ENCODE results near the gene NUP133.
"Not testable (repeated sequence)": the region's sequence is repeated elsewhere in the genome, so short reads cannot be mapped to it uniquely, and the experiment has no call there.

NUP133 gene

DNA sequence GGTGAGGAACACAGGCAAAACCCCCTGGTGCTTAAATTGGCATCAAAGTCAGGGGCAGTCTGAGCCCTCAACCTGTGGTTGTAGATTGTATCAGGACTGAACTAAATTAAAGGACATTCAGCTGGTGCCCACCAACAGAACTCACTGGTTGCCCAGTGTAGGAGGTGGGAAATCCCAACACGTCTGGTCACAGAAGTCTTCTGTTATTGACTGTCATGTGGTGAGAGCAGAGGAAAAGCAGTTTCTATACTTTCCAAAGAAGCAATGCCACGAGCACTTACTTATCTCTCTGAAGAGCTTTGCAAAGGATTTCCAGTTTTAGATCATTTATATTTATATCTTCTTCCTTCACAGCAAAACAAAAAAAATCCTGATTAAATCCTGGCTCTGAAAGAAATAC lies 59.3 kb downstream of the NUP133 start:
- no peak for DNase-seq (ENCODE audit: low read depth)

DNA sequence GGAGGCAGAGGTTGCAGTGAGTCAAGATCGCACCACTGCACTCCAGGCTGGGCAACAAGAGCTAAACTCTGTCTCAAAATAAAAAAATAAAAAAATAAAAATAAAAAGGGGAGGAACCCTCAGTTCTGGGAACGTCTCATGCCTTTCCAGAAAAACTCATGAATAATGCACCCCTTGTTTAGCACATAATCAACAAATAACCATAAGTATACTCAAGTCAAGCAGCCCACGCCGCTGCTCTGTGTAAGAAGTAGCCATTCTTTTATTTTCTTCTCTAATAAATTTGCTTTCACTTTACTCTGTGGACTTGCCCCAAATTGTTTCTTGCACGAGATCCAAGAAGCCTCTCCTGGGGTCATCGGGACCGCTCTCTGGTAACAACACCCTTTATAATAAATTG lies 59.8 kb downstream of the NUP133 start:
- DNase-seq (ENCODE audit: low read depth): no peak

DNA sequence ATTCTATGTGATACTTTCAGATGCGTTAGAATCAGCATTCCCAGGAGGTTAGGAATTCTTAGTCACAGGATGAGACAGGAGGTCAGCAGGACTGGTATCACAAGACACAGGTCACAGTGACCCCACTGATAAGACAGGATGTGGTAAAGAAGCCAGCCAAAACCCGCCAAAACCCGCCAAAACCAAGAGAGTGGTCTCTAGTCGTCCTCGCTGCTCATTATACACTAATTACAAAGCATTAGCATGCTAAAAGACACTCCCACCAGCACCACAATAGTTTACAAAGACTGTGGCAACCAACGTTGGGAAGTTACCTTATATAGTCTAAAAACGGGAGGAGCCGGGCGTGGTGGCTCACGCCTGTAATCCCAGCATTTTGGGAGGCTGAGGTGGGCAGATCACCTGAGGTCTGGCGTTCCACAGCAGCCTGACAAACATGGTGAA lies 60.3 kb downstream of the NUP133 start:
- no peak for DNase-seq (ENCODE audit: low read depth)

DNA sequence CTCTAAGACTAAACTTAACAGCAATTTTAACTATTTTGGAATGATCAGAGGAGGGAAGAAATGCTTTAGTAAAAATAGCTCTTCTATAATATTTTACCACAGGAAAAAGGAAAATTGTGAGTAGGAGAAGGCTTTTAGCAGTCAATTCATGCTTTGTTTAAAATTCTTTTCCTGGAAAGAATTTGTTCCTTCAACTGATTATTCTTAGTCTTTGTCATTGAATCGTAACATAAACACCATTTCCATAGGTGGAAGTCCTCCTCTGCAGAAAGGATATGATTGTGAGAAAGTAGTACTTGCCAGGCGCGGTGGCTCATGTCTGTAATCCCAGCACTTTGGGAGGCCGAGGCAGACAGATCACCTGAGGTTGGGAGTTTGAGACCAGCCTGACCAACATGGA lies 62.3 kb downstream of the NUP133 start:
- no peak for DNase-seq (ENCODE audit: low read depth)

DNA sequence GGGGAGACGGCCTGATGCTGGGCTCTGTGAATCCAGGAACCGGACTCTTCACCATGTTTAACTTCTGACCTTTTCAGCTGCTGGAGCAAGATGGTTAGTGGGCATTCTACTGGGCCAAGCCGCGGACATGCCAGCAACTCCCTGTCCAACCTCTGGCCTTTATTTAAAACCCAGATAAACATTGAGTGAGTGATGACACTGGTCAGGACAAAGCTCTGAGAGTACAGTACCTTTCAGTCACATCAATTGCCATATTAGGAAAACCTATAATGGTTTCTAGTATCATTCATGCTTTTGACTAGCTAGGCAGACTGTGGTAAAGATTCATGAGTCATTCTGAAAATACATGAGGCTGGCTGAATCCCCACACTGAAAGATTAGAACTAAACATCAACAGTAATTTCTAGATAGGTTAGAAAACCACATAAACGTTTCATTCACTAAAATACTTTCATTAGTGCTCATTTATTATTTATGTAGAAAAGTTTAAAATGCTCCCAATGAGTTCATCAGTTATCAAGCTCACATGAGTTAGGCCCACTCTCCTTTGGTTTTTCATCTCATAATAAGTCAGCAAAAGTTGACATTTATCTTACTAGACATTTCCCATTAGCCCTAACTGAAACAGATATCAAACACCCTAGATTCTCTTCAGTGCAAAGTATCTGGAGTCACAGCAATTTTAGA lies 67.1 kb downstream of the NUP133 start:
- DNase-seq (ENCODE audit: low read depth): peak; percentile 34

DNA sequence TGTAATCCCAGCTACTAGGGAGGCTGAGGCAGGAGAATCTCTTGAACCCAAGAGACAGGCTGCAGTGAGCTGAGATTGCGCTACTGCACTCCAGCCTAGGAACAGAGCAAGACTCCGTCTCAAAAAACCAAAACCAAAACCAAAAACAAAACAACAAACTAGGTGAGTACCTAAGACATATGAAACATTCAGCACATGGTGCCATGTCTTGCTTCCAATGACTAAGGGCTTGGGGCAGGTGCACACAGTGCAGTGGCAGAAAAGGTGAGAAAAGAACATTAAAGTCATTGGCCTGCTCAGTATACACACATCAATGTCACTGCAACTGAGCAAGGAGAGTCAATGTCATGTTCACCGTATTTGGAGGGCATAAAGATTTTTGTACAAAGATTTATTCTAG lies 70.1 kb downstream of the NUP133 start:
- DNase-seq (ENCODE audit: low read depth): no peak

DNA sequence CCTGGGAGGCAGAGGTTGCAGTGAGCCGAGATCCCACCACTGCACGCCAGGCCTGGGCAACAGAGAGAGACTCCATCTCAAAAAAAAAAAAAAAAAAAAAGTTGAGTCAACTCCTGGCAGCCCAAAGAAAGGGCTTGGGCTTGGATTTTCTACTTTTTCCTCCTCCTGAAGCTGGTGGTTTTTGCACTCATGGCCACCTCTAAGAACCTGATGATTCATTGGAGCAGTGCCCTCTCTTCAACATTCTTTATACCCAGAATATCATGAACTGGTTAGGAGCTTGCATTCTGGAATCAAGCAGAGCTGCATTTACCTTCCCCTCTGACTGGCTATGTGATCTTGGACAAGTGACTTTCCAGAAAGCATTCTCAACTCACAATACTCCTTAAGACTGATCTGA lies 70.7 kb downstream of the NUP133 start:
- no peak for DNase-seq (ENCODE audit: low read depth)

DNA sequence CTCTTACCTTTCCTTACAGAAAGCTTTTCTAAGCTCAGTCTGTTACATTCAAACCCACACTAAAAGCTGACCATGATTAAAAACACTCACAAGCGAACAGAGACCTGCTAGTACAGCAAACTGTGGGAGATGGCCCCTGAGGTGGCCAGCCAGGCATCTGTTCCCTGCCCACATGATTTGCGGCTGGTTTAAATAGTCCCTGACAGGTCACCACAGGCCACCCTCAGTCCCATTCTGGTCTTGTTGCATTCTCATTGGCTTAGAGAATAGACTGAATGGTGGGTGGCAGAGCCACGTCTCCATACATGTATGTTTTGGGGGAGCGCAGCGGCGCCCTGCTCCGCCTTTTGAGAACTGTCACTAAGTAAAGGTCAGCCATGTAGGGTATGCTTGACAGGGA lies 71.9 kb downstream of the NUP133 start:
- no peak for DNase-seq (ENCODE audit: low read depth)

DNA sequence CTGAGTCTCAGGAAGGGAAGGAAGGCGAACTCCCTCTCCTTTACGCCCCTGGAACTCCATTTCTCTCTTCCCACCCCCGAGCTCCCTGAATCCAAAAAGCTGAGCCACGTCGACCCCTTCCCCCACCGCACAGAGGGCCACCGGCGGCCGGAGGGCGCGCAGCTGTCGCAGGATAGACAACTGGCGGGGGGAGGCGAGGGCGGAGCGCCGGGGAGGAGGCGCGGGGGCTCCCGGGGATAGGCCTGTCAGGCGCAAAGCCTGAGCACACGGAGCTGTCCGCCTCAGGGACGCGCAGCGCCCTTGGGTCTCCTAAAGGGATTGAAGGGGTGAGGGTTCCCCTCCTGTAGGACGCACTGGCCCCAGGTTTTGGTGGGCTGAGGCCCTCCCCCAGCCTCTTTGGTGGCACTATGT lies 73.5 kb downstream of the NUP133 start:
- DNase-seq (ENCODE audit: low read depth): no peak

DNA sequence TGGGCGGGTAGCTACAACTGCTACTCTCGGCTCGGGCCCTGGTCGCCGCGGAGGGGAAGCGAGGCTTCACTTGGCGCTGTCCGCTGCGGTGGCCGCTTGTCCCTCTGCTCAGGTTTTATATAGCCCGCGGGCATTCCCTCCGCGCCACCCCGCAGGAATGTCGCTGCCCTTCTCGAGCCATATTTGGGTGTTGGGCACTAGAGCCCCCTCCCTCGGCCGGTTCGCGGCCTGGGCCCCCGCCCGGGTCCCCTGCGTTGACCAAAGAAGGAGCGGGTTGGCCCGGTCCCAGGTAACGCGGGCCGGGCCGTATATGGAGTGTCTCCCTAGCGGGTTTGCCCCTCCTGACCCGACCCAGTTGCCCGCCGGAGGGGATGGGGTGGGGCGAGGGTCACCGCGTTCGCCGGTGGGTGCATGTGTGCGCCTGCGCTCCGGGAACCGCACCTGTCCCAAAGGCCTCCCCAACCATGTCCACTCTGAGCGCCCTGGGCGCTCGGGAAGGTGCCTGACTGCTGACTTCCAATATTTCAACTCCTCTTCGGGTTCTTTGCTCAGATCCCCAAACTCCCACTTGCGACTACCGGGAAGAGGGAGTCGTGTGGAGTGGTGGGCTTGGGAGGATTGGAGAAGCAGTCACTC lies 74.0 kb downstream of the NUP133 start, which contains the start of gene ACTA1:
ACTA1 (minus strand) TSS at position 90 of the 636 bp plus-strand sequence. CDS start 979 bp downstream, outside the sequence.
- no peak for DNase-seq (ENCODE audit: low read depth)

DNA sequence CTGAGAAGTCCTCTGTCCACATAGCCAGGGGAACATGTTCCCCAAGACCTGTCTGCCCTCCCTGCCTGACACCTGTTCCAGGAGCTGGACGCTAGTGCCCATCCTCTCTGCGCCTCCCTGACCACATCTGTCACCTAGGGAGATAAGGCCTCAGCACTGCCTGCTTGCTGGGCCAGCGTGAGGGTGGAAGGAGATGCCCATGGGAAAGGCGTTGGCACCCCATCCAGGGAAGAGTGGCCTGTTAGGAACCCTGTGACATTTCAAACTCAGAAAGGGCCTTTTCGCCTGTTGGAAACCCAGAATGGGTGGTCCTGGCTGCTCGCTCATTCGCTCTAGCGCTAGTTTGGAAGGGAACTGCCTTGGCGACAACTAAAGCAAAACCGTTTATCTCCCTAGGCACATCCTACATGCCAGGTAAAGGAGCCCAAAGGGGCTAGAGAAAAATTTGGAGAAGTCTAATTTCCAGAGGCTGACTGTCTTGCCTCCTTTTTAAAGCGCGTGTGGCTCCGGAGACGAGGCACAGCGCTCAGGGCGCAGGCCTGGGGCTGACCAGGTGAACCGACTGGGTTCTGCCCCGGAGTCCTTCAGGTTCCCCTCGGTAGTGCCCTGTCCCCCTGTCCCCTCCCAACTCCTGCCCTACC lies 74.7 kb downstream of the NUP133 start:
- DNase-seq (ENCODE audit: low read depth): no peak

DNA sequence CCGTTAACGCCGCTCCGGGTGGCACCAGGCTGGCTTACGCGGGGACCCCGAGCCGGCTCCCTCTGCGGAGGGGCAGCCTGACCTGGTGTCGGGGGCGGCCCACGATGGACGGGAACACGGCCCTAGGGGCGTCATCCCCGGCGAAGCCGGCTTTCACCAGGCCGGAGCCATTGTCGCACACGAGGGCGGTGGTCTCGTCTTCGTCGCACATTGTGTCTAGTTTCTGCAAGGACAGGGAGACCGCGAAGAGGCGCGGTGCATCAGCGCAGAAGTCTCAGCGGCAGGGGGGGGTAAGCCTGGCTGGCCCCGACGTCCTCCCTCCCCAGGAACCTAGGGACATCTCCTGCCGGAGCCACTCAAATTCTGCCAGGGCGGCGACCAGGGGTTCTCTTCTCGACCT lies 75.2 kb downstream of the NUP133 start:
- DNase-seq (ENCODE audit: low read depth): no peak

DNA sequence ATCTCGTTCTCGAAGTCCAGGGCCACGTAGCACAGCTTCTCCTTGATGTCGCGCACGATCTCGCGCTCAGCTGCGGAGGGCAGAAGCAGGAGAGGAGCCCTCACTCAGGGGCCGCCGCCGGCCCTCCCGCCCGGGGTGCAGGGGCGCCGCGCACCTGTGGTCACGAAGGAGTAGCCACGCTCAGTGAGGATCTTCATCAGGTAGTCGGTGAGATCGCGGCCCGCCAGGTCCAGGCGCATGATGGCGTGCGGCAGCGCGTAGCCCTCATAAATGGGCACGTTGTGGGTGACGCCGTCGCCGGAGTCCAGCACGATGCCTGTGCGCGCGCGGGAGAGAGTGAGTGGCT lies 76.1 kb downstream of the NUP133 start:
- no peak for DNase-seq (ENCODE audit: low read depth)

DNA sequence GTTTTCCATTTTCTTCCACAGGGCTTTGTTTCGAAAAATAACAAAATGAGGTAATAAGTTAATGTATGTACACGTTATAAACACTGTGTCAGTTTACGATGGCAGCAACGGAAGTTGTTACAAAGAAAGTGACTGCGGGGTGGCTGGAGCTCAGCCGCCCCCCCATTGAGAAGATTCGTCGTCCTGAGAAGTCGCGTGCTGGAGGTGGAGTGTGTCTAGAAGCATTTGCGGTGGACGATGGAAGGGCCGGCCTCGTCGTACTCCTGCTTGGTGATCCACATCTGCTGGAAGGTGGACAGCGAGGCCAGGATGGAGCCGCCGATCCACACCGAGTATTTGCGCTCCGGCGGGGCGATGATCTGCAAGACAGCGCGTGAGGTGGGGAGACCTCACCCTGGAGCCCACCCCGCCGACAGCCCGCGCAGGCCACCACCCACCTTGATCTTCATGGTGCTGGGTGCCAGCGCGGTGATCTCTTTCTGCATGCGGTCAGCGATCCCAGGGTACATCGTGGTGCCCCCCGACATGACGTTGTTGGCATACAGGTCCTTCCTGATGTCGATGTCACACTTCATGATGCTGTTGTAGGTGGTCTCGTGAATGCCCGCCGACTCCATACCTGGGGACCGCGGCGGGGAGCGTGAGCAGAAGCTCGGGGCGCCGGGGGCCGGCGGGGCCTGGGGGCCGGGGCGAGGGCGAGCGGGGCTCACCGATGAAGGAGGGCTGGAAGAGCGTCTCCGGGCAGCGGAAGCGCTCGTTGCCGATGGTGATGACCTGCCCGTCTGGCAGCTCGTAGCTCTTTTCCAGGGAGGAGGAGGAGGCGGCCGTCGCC lies 76.6 kb downstream of the NUP133 start:
- DNase-seq (ENCODE audit: low read depth): no peak

DNA sequence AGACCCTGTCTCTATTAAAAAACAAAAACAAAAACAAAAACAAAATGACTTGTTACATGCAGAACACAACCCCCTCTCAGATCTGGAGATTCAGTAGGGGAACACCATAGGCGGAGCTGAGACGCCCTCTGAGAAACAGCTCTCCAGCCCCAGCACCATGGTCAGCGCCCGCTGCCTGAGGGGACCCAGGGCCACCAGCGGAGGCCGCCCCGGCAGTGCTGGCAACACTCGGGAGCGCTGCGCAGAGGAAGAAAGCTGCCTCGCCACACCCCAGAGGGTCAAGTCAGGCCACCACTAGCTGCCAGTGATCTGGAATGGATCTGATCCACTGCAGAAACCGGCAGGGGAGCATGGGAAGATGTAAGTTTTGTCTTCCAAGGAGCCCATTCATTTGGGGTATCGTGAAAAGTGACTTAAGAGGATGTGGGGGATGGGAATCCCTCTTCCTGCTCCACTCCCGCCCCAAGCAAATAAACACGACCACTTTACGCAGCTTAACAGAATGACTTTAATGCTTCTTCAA lies 77.3 kb downstream of the NUP133 start:
- no peak for DNase-seq (ENCODE audit: low read depth)

DNA sequence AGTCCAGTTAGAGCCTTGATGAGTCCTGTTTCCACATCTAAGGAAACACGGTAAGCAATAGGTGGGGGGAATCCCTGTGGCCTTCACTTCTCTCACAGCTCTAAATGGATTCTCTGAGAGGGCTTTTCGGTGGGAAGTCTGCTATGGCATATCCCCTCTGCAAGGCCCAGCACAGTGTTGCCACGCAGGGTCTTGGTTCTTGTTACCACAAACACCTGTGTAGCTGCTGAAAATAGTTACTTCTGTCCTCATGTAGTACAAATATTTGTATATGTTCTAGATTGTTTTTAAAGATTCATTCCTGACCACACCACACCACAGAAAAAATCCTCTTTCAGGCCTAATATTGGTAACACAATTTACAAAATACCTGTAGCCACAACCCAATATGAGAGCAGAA lies 79.9 kb downstream of the NUP133 start:
- DNase-seq (ENCODE audit: low read depth): no peak

DNA sequence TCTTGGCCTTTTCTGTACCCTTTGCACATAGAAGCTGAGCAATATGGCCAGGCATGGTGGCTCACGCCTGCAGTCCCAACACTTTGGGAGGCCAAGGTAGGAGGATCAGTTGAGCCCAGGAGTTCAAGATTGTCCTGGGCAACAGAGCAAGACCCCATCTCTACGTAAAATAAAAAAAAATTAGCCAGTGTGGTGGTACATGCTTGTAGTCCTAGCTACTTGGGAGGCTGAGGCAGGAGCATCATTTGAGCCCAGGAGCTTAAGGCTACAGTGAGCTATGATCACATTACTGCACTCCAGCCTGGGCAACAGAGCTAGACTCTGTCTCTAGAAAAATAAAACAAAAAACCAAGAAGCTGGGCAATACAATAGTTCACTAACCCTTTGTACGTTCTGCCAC lies 80.6 kb downstream of the NUP133 start:
- no peak for DNase-seq (ENCODE audit: low read depth)

DNA sequence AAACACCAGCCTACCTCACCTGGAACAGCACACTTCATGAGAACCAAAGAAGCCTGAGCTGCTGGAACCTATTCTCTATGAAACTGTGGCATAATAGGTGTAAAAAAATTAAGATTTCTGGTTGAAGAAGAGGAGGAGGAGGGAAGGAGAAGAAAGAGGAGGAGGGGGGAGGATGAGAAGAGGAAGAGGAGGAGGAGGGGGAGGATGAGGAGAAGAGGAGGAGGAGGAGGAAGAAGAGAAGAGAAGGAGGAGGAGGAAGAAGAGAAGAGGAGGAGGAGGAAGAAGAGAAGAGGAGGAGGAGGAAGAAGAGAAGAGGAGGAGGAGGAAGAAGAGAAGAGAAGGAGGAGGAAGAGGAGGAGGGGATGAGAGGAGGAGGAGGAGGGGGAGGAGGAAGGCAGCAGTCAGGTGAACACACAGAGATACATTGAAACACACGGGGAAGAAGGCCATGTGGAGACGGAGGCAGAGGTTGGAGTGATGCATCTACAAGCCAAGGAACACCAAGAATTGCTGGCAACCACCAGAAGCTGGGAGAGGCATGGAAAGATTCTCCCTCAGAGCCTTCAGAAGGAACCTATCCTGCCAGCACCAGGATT lies 82.5 kb downstream of the NUP133 start:
- no peak for DNase-seq (ENCODE audit: low read depth)

DNA sequence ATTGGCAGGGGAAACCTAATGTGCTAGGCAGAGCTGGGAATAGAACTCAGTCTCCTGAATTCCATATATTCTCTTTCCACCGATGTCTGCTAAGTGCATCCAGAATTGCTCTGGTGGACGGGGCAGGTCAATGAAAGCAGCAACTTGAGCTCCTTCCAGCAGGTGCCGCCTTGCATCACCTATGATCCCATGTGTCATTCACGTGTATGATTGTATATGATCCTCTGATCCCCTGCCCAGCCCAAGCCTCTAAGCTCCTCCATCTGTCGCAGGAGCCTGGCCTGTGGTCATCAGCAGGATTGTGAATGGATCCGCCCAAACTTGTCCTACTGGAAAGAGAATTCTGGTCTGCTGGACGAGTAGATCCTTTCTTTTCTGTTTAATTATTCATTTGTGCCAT lies 87.4 kb downstream of the NUP133 start:
- DNase-seq (ENCODE audit: low read depth): no peak

DNA sequence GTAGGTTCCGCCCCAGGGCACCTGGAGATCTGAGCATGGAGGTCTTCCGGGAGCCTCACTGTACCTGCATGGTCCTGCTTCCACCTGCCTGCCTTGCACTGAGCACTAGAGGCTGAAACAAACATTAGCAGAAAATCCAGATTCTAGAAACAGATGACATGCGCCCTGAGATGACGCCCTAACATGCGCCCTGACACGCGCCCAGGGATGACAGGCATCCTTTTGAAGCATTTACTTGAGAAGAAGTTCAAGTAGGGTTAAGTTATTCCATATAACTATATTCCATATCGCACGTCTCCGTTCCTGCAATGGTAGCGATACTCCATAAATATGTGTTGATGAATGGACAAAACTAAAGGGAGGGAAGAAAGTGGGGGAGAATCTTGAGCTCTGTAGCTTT lies 87.9 kb downstream of the NUP133 start:
- DNase-seq (ENCODE audit: low read depth): no peak

DNA sequence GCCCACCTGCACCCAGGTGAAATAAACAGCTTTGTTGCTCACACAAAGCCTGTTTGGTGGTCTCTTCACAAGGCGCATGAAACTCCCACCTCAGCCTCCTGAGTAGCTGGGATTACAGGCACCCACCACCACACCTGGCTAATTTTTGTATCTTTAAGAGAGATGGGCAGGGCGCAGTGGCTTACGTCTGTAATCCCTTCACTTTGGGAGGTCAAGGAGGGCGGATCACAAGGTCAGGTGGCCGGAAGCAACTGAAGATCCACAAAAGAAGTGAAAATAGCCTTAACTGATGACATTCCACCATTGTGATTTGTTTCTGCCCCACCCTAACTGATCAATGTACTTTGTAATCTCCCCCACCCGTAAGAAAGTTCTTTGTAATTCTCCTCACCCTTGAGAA lies 89.6 kb downstream of the NUP133 start:
- not testable (repeated sequence) for DNase-seq (ENCODE audit: low read depth)

DNA sequence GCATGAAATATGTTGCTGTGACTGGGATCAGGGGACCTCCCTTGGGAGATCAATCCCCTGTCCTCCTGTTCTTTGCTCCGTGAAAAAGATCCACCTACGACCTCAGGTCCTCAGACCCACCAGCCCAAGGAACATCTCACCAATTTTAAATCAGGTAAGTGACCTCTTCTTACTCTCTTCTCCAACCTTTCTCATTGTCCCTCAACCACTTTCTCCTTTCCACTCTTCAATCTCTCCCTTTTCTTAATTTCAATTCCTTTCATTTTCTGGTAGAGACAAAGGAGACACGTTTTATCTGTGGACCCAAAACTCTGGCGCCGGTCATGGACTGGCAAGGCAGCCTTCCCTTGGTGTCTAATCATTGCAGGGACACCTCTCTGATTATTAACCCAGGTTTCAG lies 95.3 kb downstream of the NUP133 start:
- not testable (repeated sequence) for DNase-seq (ENCODE audit: low read depth)
